22Rv1 (cell line): ENCODE results near the gene ADM5.
A peak's percentile ranks its signal among the peaks of the same experiment; 100 is the strongest.

ENCODE experiments used
- H3K27ac ChIP-seq: fragments of 450-650 bp; 2 replicates; pipeline ENCODE4 v1.5.1; 2017
- ZFX ChIP-seq: fragments of 450-650 bp; IDR thresholded peaks from 2 replicates; pipeline ENCODE4 v1.6.1; 2017; ENCODE audit warnings: antibody characterized with exemption, borderline replicate concordance
- TF ChIP-seq, protein P1 (sequence below): fragments of 450-650 bp; IDR thresholded peaks from 2 replicates; pipeline ENCODE4 v1.5.1; 2017; ENCODE audit warnings: mild to moderate bottlenecking

ADM5 gene

DNA sequence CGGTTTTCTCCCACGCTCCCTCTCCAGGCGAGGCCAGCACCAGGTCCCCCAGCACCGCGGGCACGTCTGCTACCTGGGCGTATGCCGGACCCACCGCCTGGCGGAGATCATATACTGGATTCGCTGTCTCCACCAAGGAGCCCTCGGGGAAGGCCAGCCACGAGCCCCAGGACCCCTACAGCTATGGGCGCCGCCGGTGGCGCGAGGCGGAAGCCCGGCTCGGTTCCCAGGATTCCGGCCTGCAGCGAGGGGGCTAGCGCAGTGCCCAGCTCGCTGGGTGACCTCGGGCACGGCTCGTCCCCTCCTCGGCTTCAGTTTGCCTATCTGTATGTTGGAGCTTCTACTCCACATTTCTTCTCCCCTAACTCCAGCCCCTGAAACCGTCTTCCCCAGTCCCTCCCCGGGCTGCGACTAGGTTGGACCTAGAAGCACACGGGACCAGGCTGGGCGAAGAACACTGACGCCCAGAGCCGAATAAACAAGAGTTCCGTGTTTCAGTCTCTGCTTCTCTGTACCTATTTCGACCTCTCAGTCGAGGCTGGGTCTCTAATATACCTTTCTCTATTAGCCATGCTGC, 773 bp downstream of the ADM5 start:
- no peak for TF ChIP-seq ZFX
- TF ChIP-seq, protein P1, sequence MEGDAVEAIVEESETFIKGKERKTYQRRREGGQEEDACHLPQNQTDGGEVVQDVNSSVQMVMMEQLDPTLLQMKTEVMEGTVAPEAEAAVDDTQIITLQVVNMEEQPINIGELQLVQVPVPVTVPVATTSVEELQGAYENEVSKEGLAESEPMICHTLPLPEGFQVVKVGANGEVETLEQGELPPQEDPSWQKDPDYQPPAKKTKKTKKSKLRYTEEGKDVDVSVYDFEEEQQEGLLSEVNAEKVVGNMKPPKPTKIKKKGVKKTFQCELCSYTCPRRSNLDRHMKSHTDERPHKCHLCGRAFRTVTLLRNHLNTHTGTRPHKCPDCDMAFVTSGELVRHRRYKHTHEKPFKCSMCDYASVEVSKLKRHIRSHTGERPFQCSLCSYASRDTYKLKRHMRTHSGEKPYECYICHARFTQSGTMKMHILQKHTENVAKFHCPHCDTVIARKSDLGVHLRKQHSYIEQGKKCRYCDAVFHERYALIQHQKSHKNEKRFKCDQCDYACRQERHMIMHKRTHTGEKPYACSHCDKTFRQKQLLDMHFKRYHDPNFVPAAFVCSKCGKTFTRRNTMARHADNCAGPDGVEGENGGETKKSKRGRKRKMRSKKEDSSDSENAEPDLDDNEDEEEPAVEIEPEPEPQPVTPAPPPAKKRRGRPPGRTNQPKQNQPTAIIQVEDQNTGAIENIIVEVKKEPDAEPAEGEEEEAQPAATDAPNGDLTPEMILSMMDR, result peak; percentile 69
- H3K27ac ChIP-seq, result peak overlapping the region; percentile 87

DNA sequence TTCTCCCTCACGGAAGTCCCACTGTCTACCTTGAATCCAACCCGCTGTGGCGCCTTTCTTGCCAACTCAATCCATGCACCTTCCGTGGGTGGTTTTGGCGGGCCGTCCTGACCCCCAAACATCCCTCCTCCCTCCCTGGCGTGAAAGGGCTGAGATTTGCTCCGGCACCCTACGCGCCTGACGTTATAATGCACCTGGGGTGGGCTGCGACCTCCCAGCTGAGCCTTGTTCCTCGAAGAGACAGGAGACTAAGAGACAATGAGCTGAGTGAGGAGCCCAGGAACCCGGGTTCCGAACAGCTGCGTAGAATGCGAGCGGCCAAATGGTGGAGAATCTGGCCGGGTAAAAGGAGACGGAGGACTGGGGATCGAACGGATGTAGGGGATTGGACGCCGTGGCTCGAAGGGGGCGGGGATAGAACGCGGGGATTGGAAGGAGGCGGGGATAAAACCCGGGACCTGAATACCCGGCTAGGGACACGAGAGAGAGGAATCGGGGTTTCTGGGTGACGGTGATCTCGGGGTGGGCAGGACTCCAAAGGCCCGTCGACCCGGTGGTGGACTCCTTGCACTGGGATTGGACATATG, 1.4 kb downstream of the ADM5 start, which contains the start of gene CPT1C:
Gene CPT1C (plus strand): TSS at position 461 of the 587 bp plus-strand sequence. CDS start 1,137 bp downstream, outside the sequence.
- H3K27ac ChIP-seq, result peak within 1 kb of the TSS; percentile 87
- TF ChIP-seq, protein P1, result no peak
- no peak for TF ChIP-seq ZFX

DNA sequence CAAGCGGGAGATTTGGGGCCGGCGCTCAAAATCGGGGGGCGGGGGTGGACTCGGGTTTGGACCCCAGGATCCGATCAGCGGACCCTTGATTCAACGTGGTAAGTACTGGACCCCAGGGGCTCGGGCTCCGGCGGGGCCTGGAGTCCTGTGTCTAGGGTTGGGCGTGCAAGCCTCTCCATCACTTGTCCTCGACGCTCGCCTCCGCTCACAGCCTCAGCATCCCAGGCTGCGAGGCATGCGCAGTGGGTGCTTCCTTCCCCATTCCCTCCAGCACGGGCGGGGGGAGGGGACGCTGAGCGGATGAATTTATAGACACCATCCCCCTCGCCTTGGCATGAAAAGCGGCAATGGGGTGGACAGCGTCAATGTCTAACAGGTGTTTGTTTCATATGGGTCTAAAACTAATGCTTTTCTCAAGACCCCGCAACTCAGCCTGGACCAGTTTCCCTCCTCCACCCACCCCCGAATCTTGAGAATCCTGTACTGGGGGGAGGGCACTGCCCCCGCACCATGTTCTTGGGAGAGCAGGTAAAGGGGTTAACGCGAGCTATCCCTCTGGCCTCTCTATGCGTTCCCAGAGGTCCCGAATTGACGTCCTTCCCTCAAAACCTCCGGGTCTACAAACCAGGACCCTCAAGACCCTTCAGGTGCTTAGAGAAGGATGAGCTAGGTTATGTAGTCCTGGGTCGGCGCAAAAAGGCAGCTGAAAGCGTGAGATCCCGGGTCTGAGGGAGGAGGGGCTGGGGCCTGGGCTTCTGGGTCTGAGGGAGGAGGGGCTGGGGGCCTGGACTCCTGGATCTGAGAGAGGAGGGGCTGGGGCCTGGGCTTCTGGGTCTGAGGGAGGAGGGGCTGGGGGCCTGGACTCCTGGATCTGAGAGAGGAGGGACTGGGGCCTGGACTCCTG, 2.1 kb downstream of the ADM5 start:
- peak overlapping the region; percentile 87 for H3K27ac ChIP-seq
- TF ChIP-seq, protein P1, result no peak
- TF ChIP-seq ZFX, result no peak

DNA sequence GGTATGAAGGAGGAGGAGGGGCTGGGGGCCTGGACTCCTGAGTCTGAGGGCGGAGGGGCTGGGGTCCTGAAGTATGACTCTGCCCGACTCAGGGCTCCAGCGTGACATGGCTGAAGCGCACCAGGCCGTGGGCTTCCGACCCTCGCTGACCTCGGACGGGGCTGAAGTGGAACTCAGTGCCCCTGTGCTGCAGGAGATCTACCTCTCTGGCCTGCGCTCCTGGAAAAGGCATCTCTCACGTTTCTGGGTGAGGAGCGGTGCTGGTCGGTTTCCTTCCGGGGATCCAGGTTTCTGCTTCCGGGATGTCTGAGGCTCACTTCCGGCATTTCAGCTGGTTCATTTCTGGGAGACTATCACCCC, 2.7 kb downstream of the ADM5 start:
- TF ChIP-seq, protein P1, result no peak
- no peak for TF ChIP-seq ZFX
- H3K27ac ChIP-seq, result no peak overlapping the region

DNA sequence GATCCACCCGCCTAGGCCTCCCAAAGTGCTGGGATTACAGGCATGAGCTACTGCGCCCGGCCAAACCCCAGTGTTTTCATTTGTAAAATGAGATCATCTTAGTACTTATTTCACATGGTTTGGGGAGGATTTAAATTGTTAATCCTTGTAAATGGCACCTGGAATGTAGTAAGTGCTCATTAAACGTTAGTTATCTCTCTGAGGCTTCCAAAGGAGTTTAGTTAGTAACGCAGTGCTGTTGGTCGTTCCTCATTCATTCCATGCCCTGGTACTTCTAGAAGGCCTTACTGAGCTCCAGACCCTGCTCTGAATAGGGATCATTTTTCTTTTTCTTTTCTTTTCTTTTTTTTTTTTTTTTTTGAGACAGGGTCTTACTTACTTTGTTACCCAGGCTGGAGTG, 6.7 kb downstream of the ADM5 start:
- TF ChIP-seq, protein P1, result no peak
- no peak for TF ChIP-seq ZFX
- H3K27ac ChIP-seq, result no peak overlapping the region

DNA sequence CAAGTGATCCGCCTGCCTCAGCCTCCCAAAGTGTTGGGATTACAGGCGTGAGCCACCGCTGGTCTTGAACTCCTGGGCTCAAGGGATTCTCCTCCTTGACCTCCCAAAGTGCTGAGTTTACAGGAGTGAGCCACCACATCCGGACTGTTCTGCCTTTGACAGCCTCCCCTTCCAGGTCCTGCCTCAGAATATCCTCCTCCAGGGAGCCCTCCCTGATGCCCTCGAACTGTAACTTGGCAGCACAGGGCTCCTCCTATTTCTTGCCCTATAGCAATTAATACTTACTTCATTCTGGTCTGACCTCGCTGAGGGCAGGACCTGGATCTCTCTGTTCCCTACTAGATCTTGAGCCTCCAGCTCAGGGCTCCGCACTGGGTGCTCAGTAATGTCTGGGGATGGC, 7.5 kb downstream of the ADM5 start:
- no peak for TF ChIP-seq ZFX
- TF ChIP-seq, protein P1, result no peak
- H3K27ac ChIP-seq, result no peak overlapping the region
